ENCODE data around the gene TWNK. TPM values are rescaled to one million over a fixed set of nuclear protein-coding genes. Genes with fewer than 3 reads are reported as not detected.
A peak's percentile ranks its signal among the peaks of the same experiment; 100 is the strongest.

Gene TWNK
- polyA plus RNA-seq, 2 of the 4 experiments (the other 2 are of a cell fraction) = 21.1 to 34.7 TPM

DNA sequence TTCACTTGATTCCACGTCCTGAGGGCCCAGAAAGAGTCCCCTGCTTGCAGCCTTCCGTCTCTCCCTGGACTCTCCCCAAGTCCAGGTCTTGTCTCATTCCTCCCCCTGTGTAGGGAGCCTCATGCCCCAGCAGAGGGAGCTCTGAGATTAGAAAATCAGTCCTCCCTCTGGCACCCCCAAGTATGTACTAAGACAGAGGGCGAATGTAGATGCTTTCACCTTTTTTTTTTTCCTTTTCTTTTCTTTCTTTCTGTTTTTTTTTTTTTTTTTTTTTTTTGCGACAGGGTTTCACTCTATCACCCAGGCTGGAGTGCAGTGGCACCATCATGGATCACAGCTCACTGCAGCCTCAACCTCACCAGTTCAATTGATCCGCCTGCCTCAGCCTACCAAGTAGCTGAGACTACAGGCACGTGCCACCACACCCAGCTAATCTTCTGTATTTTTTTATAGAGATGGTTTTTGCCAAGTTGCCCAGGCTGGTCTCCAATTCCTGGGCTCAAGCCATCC is 54.0 kb downstream of the TWNK start:
- CTCF ChIA-PET = interaction anchor here (0.7 to 59.3 kb wide), 16 partner anchors 8 to 782 kb away, joined by 3 to 2364 read pairs (median 4); partner anchors contain the start of genes KAZALD1, LZTS2, PDZD7 and SFXN3
- POLR2A ChIA-PET = interaction anchor here (0.6 to 3.4 kb wide), 4 partner anchors 10 to 549 kb away, joined by 3 to 39 read pairs (median 8); partner anchors contain the start of genes KAZALD1, PDZD7 and SFXN3
- Histone ChIP-seq H3K9me3 (no peaks in the 10 kb centered on the region), H3K4me2 (no peak overlapping the region), H3K4me1 (peaks cover 24% of the 10 kb centered on the region), H3K27ac (peak overlapping the region in 1 of 2 experiments; percentile 93; a peak in 1 of 6 replicates), H3K4me3 (no peak overlapping the region)
- ATAC-seq (peak; percentile 84 to 85), DNase-seq (ENCODE audit: low read depth in 1 of 2, low spot score in 1 of 2) (peak; percentile 90 to 94), FAIRE-seq (no peak)
- TF ChIP-seq HOXB13 (CRISPR knock-in tag; IDR thresholded peaks at IDR 0.05; ENCODE audit: low read depth) (no peak), FOSL2 (IDR thresholded peaks at IDR 0.05) (no peak), FOSL2 (CRISPR knock-in tag; IDR thresholded peaks at IDR 0.05) (no peak), ZC3H11A (IDR thresholded peaks at IDR 0.05) (no peak), TFCP2L1 (CRISPR knock-in tag; IDR thresholded peaks at IDR 0.05) (no peak), BCL3 (IDR thresholded peaks at IDR 0.05) (no peak), HOXA7 (CRISPR knock-in tag; IDR thresholded peaks at IDR 0.05) (no peak), GATA3 (IDR thresholded peaks at IDR 0.05; ENCODE audit: borderline replicate concordance) (no peak), HES2 (IDR thresholded peaks at IDR 0.05) (no peak), CBX2 (IDR thresholded peaks at IDR 0.05; ENCODE audit: borderline replicate concordance, low read depth) (no peak), PHF8 (IDR thresholded peaks at IDR 0.05; ENCODE audit: borderline replicate concordance, low read depth) (no peak), HMGXB4 (CRISPR knock-in tag; IDR thresholded peaks at IDR 0.05; ENCODE audit: borderline replicate concordance) (no peak), CBX8 (IDR thresholded peaks at IDR 0.05) (no peak), ZNF302 (CRISPR knock-in tag; IDR thresholded peaks at IDR 0.05) (no peak), EHMT2 (IDR thresholded peaks at IDR 0.05; ENCODE audit: low read depth) (no peak), KDM5A (IDR thresholded peaks at IDR 0.05) (no peak), JUN (IDR thresholded peaks at IDR 0.05) (no peak), RAD21 (conservative IDR thresholded peaks at IDR 0.05 in 1 of 2, IDR thresholded peaks at IDR 0.05 in 1 of 2) (peak; percentile 80 to 90), NR3C1 (IDR thresholded peaks at IDR 0.05) (no peak), KDM1A (IDR thresholded peaks at IDR 0.05; ENCODE audit: low read depth) (no peak), MYC (IDR thresholded peaks at IDR 0.05; ENCODE audit: borderline replicate concordance, low read length) (no peak), RNF2 (IDR thresholded peaks at IDR 0.05; ENCODE audit: borderline replicate concordance, low read depth) (no peak), SMC3 (IDR thresholded peaks at IDR 0.05) (peak; percentile 61), JUNB (IDR thresholded peaks at IDR 0.05) (no peak), EP300 (IDR thresholded peaks at IDR 0.05) (no peak)
- TF ChIP-seq, protein P1, sequence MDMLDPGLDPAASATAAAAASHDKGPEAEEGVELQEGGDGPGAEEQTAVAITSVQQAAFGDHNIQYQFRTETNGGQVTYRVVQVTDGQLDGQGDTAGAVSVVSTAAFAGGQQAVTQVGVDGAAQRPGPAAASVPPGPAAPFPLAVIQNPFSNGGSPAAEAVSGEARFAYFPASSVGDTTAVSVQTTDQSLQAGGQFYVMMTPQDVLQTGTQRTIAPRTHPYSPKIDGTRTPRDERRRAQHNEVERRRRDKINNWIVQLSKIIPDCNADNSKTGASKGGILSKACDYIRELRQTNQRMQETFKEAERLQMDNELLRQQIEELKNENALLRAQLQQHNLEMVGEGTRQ (IDR thresholded peaks at IDR 0.05) = no peak
- TF ChIP-seq, protein P2, sequence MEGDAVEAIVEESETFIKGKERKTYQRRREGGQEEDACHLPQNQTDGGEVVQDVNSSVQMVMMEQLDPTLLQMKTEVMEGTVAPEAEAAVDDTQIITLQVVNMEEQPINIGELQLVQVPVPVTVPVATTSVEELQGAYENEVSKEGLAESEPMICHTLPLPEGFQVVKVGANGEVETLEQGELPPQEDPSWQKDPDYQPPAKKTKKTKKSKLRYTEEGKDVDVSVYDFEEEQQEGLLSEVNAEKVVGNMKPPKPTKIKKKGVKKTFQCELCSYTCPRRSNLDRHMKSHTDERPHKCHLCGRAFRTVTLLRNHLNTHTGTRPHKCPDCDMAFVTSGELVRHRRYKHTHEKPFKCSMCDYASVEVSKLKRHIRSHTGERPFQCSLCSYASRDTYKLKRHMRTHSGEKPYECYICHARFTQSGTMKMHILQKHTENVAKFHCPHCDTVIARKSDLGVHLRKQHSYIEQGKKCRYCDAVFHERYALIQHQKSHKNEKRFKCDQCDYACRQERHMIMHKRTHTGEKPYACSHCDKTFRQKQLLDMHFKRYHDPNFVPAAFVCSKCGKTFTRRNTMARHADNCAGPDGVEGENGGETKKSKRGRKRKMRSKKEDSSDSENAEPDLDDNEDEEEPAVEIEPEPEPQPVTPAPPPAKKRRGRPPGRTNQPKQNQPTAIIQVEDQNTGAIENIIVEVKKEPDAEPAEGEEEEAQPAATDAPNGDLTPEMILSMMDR (IDR thresholded peaks at IDR 0.05) = peak; percentile 85
- WGBS (ENCODE audit: missing lambda C conversion rate) = 29% methylated on average over 6 of the region's 6 CpGs

Data from A549 (cell line).